GM21717 (cell line): ENCODE results near the gene FLRT1.

Source experiments
- ATAC-seq: cut with Tn5 transposase; IDR thresholded peaks from one replicate; pipeline ENCODE4 v1.9.1; 2021; ENCODE audit warnings: mild to moderate bottlenecking, moderate library complexity; ENCODE audit not compliant: unreplicated experiment

FLRT1 gene

DNA sequence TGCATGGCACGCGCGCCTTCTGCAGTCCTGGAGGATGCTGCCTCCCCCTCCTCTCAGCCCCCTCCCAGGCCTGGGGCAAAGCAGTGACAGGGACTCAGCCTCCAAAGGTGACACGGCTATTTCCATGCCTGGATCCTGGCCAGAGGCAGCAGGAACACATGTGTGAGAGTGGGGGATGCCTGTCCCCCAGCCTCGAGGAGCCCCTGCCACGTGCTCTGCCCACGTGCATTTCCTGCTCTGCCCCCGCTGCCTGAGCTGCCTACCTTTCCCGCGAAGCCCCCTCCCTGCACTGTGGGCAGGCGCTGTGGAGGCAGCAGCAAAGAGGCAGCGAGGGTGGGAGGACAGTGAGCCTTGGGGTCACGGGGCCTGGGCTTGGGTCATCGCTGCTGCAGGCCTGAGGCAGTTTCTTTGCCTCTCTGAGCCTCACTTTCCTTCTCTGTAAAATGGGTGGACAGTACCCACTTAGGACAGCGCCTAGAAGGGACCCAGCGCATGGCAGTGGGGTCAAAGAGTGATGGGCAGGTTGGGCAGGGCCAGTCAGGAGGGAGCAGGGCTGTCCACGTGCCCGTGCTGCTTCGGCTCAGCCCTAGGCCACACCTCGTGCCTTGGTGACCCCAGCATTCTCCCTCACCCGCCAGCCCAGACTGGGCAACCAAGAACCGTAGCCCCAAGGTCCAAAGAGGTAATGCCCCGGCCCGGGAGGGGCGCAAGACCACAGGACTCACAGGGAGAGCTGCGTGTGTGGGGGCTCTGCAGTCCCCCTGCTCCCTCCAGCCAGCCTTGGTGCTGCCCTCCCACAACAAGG, 48.6 kb downstream of the FLRT1 start:
- ATAC-seq: no peak

DNA sequence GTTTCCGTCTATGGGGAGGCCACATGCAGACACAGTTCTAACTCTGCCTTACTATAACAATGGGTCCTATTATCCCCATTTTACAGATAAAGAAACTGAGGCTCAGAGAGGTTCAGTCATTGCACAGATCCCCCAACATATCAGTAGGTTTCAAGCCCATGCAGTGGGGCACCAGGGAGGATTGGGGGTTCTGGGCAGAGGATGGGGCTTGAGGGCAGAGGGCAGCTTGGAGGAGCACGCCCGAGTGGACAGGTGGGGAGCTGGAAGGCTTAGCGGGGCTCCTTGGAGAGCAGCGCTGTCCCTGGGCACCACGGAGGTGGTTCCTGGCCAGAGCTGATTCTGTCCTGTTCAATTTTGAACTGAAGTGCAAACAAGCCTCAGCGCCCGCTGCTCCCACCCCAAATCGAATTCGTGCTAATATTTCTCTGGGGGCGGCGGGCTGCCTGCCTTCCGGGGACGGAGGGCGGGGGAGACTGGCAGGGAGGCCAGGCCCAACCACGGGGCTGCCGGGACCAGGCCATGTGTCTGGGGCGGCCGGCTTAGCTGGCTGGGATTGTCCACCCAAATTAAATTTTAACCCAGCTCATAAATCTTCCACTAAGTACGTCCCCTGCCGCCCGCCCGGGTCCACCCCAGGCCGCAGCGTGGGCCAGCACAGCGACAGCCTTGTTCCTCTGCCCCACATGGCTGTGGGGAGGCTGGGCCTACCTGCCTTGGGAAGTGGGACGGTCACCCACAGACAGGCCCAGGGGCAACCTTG, 49.4 kb downstream of the FLRT1 start:
- no peak for ATAC-seq
